Activated T-helper 1 cell treated with anti-CD3 and anti-CD28 coated beads, Interleukin-2, amount 50 U/mL, for 16 hours (primary cell): Measurements from ENCODE around the gene MYOC.
A peak's percentile ranks its signal among the peaks of the same experiment; 100 is the strongest.
"Not testable (repeated sequence)": the region's sequence is repeated elsewhere in the genome, so short reads cannot be mapped to it uniquely, and the experiment has no call there.

Source experiments
- DNase-seq, 2 donors: peaks; one replicate each; pipeline ENCODE4 v3.0.0-alpha.2; 2020; ENCODE audit warnings: low read depth in 1 of 2, low spot score in 1 of 2

Gene MYOC

DNA sequence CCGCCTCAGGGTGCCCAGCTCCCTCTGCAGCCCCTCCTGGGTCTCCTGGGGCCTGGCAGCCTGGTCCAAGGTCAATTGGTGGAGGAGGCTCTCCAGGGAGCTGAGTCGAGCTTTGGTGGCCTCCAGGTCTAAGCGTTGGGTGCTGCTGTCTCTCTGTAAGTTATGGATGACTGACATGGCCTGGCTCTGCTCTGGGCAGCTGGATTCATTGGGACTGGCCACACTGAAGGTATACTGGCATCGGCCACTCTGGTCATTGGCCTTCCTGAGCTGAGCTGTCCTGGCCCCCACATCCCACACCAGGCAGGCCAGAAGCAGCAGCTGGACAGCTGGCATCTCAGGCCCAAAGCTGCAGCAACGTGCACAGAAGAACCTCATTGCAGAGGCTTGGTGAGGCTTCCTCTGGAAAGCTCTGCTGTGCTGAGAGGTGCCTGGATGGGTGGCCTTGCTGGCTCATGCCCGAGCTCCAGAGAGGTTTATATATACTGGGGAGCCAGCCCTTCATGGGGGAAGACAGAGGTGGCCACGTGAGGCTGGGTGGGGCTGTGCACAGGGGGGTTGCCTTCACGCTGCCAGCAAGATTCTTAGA is at the start of gene MYOC:
TSS of gene MYOC (minus strand) at position 455 of the 589 bp plus-strand sequence. CDS start at position 378, 77 bp downstream.
- no peak for DNase-seq

- no peak for DNase-seq
These were observed 47.0 kb upstream of the MYOC start for GRCh38 chr1:171699531-171699930.

DNA sequence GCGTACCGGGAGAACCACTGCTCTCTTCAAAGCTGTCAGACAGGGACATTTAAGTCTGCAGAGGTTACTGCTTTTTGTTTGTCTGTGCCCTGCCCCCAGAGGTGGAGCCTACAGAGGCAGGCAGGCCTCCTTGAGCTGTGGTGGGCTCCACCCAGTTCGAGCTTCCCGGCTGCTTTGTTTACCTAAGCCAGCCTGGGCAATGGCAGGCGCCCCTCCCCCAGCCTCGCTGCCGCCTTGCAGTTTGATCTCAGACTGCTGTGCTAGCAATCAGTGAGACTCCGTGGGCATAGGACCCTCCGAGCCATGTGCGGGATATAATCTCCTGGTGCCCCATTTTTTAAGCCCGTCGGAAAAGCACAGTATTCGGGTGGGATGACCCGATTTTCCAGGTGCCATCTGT is 43.3 kb upstream of the MYOC start:
- not testable (repeated sequence) for DNase-seq

DNA sequence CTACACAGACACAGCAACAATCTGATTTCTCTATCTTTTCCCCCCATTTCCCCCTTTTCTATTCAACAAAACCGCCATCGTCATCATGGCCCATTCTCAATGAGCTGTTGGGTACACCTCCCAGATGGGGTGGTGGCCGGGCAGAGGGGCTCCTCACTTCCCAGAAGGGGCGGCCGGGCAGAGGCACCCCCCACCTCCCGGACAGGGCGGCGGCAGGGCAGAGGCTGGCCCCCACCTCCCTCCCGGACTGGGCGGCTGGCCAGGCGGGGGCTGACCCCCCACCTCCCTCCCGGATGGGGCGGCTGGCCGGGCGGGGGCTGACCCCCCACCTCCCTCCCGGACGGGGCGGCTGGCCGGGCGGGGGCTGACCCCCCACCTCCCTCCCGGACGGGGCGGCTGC is 41.1 kb upstream of the MYOC start:
- DNase-seq = not testable (repeated sequence)

DNA sequence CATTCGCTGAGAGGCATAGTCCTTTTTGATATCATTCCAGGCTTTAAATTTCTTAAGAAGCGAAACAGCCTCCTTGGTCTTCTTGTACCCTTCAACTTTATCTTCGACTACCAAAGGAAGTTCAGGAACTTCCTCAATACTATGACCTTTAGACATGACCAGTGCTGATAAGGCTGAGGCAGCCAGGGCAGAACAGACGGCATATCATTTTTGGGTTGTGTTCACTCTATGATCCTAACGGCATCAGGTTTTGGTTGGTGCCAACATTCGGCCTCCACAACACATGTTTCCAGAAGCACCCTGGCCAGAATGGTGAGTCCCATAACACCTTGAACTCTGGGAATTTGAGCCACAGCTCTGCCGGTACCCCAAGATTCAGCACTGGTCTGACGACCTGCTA is 31.4 kb upstream of the MYOC start:
- DNase-seq = no peak

- no peak for DNase-seq
These were observed 27.9 kb upstream of the MYOC start for GRCh38 chr1:171680339-171680738.

DNA sequence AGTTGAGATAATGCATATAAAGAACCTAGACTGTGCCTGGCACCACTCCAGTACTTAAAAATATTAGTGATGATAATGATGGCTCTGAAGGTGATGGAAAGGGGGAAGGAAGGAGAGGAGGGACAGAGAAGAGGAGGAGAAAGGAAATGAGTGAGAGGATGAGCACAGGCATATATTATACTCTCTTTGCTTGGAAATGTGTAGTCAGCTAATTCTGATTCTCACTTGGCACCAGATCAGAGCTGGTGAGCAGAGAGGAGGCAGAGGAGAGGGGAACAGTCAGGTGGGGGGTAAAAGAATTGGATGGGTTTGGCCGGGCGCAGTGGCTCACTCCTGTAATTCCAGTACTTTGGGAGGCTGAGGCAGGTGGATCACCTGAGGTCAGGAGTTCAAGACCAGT is 24.3 kb upstream of the MYOC start:
- no peak for DNase-seq

- DNase-seq = no peak
These were observed 22.2 kb upstream of the MYOC start for GRCh38 chr1:171674431-171675405.

DNA sequence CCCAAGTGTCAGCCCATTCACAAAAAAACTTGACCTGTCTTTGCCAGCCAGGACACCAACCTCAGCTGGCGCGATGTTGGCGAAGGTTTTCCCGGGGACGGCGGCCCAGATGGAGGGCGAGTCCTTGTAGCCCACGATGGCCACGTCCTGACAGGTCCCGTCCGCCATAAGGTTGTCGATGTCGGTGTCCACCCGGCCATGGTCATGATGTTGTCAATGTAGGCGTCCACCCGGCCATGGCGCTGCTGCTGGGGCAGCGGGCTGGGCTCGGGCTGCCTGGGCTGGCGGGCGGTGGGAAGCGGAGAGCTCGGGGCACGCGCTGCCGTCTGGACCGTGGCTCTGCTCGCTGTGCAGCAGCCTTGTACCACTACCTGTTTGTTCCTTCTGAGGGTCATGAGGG is 18.3 kb upstream of the MYOC start:
- DNase-seq = no peak

DNA sequence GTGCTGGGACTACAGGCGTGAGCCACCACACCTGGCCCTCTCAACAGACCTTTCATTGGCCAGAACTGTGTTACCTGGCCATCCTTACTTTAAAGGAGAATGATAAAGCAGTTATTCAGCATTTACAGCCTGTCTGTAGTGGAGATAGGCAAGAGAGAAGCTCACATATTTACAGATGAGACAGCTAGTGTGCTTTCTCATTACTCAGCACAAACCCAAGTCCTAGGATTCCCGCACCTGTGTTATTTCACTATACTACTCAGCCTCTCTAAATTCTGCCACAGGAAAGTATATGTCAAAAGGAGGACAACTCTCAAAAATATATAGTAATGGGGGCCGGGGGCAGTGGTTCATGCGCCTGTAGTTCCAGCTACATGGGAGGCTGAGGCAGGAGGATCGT is 15.9 kb upstream of the MYOC start:
- DNase-seq = no peak

DNA sequence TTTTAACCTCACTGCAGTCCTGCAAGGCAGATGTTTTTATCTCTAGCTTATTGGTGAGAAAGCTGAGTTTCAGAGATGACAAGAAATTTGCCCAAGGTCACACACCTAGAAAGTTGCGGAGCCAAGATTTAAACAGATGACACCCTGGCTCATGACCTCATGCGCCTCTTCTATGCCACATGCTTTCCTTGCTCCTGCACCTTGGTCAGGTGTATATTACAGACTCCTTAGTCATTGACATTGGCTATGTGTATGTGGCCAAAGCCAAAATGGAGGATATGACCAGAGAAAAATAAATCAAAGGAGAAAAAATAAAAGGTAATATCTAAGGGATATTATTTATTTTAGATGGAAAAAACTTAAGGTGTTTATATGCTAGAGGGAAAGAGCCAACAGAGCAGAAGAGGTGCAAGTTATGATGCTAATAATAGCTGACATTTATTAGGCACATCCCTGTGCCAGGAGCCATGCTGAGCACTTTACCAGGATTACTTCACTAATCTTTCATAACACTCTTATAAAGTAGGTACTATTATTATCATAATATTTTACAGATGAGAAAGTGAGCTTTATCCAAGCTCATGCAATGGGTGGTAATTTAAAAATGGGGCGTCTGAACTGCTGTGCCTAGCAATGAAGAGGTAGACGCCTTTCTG is 13.8 kb upstream of the MYOC start:
- DNase-seq = no peak

DNA sequence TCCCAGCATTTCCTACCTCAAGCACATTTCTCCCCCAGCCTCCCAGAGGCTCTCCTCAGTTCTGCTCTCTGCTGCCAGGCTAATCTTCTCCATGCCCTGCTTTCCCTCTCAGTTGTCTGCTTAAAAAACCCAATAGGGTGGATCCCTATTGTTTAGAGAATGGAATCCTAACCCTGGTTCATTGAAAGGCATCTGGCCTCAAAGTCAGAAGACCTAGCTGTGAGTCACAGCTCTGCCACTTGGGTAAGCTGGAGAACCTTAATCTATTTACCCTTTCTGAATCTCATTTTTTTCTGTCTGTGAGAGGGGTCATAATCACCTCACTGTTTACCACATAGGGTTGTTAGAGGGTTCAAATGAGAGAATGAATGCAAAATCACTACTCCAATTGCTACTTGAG is 12.5 kb upstream of the MYOC start:
- DNase-seq = no peak

GRCh38 chr1:171663854-171664575 is 11.5 kb upstream of the MYOC start:
- DNase-seq = no peak

DNA sequence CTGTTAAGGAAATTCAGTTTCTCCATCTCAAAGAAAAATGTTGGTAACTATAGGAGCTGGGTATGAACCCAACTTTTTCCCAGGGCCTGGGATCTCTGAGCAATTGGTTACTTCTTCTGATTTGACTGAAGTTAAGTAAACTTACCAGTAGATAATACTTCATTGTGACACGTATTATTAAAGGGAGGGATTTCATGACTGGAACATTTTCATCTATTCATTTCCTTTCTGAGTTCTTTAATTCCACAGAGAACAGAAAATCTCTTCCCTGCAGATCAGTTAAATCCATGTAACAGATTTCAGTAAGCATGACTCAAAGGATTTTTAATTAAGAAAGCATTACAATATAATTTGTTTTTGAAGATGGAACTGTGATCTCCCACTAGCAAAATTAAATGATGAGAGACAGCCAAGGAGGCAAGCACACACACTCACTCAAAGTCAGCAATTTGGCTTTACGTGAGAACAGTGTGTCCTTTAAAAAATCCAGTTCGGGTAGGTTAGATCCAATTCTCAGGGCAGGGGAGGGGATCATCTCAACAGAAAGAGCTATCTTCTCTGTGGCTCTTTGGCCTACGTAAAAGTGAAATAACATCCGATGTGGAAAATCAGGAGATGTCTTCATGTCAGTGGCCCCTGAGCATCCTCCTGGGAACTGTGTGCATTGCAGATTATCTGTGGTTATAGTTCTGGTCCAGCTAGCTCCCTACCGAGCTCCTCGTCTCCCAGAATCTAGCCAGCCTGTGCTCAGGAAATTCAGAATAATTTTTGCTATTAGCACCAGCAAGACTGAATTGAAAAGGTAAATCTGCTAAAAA is 10.8 kb upstream of the MYOC start:
- no peak for DNase-seq

DNA sequence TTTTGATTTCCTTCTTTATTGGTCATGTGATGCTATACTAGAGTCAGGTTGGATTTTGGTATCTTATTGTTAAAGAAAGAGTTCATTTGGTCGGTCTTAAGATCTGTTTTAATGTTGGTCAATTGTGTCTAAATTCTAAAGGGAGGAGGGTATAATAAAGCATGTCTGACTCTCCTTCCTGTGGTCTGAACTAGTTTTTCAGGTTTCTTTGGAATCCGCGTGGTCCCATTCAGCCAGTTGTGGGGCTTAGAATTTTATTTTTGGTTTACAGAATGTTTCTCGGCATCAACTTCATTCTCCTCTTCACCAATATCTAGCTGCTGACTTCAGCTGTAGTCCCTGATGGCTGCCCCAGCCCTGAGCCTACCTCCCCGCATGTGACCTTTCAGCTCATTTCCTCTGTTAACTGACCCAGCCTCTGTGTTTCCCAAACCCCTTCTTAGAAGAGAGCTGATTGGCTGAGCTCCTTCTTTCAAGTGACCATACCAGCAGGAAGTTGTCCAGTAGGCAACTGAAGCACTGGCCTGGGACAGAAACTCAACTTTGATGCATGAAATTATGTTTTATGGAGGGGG is 8.7 kb upstream of the MYOC start:
- DNase-seq = no peak

DNA sequence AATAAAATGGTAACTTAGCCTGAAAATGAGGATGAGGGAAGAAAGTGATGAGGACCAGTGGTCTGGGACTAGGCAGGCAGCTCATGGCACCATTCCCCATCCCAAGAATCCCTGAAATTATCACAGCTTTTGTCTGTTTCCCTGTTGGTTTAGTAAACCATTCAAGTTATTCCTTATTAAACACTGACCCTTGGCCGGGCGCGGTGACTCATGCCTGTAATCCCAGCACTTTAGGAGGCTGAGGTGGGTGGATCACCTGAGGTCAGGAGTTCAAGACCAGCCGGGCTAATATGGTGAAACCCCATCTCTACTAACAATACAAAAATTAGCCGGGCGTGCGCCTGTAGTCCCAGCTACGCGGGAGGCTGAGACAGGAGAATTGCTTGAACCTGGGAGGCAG is 3.7 kb upstream of the MYOC start:
- not testable (repeated sequence) for DNase-seq

GRCh38 chr1:171655746-171656116 is 3.2 kb upstream of the MYOC start:
- DNase-seq = no peak

DNA sequence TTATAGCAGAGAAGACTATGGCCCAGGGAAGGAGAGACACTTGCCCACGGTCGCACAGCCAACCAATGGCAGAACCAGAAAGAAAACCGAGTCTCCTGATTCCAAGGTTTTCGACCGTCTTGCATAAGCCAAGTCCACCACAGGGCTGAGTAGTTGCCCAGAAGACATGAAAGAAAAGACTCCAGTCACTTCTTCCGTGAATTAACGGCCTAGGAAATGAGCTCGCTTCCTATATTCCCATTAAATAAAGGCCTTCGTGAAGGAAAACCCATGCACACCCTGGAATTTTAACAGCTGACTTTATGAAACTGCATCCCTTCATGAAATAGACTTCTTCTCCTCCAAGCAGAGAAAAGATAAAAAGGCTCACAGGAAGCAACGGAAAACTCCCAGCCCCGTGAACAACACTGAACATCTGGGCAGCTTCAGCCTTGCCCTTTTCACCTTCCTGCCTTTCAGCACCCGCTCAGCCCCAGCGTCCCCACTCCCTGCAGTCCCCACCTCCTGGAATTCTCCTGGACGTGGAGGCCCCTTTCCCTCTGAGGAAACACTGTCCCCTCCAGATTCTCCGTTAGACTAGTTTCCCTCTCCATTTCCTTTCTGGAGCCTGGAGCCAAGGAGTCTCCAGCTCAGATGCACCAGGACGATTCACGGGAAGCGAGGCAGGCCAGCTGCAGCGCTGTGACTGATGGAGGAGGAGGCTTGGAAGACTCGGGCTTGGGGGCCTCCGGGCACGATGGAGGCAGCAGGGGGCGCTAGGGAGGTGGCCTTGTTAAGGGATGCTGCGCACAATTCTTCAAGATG is 2.7 kb upstream of the MYOC start:
- peak; percentile 32 to 48 for DNase-seq

- no peak for DNase-seq
These were observed 1.9 kb upstream of the MYOC start for GRCh38 chr1:171654201-171654941.
